Activated naive CD8-positive, alpha-beta T cell treated with anti-CD3 and anti-CD28 coated beads, Interleukin-2, amount 50 U/mL, for 16 hours (primary cell): ENCODE measurements around the gene A2M.
"Not testable (repeated sequence)": the region's sequence is repeated elsewhere in the genome, so short reads cannot be mapped to it uniquely, and the experiment has no call there.

ENCODE experiments used
- DNase-seq: peaks from one replicate; pipeline ENCODE4 v3.0.0-alpha.2; 2020; ENCODE audit warnings: low read depth, low spot score

The A2M gene

GRCh38 chr12:9115731-9116559 lies at the start of gene A2M:
Gene A2M (minus strand): TSS chr12:9115919. CDS start chr12:9115849, 70 bp downstream.
- DNase-seq = no peak

GRCh38 chr12:9163392-9163791 lies 47.7 kb upstream of the A2M start:
- no peak for DNase-seq

GRCh38 chr12:9156119-9156518 lies 40.4 kb upstream of the A2M start:
- DNase-seq = no peak

GRCh38 chr12:9149372-9149771 lies 33.7 kb upstream of the A2M start:
- no peak for DNase-seq

DNA sequence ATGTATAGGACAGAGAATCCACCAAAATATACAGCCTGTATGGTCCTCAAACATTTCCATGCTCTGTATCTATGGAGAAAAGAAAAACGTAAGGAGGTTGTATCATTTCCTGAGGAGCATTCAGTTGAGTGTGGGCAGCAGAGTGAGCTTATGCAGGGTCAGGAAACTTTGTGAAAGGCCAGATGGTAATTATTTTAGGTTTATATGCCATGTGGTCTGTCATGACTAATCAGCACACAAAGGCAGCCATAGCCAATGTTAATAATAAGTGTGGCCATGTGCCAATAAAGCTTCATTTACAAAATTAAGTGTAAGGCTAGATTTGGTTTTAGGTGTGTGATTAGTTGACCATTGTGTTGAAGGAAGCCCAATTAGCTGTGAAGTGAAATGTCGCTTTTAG lies 33.2 kb upstream of the A2M start:
- no peak for DNase-seq

DNA sequence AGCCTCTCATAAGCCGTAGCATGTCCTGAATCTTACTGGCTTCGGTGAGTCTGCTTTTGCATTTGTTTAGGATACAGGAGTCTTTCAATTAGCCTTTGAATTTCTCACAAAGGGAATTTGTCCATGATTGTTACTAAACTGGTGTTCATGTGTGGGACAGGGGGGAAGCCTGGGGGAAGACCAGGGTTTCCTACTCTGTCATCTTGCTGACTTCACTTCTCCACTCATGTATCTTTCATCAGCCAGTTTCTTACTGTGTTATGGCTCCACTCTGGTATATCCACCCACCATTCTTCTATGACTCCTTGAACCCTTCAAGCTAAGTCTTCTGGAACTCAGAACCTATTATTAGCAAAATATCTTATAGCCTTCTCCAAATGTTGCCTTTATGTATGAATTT lies 31.7 kb upstream of the A2M start:
- DNase-seq = no peak

GRCh38 chr12:9144730-9145106 lies 29.0 kb upstream of the A2M start:
- DNase-seq = no peak

- DNase-seq = no peak
Measured at GRCh38 chr12:9143929-9144729, 28.4 kb upstream of the A2M start.

- no peak for DNase-seq
Measured at GRCh38 chr12:9143137-9143536, 27.4 kb upstream of the A2M start.

DNA sequence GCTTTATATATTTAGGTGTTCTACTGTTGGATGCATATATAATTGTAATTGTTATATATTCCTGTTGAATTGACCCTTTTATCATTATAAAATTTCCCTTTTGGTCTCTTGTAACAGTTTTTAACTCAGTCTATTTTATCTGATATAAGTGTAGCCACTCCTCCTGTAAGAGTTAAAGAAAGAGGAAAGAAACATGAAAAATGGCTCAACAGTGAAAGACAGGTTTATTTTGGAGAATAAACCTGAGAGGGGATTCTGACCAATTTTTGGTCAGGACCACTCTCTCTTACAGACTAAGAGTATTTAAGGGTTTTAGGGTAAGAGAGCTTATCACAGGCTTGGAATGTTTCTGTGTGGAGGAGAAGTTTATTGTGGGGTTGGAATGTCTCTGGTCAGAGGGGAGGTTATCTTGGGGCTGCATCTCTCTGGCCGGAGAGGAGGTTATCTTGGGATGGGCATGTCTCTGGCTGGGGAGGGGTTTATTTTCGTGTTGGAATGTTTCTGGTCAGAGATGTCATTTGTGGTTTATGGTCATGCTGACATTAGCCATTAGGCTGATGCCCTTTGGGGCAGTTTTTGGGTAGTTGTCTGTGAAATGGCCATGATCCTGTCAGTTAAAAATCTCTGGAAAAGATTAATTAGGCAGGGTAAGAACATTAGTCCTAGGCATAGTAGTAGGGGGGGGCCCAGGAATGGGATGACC lies 24.0 kb upstream of the A2M start:
- not testable (repeated sequence) for DNase-seq

DNA sequence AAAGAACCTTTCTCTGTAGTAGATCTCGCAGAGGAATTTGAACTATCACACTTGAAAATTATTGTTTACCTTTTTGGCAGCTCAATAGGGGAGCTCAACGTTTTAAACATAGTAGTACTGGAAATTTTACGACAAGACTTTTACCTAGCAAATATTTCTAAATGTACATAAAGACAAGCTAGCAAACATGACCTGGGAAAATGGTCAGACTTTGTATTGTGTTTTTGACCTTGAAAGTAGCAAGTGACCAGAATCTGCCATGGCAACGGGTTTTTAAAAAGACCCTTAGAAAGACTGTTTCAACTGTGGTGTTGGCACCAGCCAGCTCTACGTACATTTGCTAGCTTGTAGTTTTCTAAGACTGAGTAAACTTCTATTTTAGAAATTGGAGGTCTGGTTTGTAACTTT lies 20.2 kb upstream of the A2M start:
- no peak for DNase-seq

DNA sequence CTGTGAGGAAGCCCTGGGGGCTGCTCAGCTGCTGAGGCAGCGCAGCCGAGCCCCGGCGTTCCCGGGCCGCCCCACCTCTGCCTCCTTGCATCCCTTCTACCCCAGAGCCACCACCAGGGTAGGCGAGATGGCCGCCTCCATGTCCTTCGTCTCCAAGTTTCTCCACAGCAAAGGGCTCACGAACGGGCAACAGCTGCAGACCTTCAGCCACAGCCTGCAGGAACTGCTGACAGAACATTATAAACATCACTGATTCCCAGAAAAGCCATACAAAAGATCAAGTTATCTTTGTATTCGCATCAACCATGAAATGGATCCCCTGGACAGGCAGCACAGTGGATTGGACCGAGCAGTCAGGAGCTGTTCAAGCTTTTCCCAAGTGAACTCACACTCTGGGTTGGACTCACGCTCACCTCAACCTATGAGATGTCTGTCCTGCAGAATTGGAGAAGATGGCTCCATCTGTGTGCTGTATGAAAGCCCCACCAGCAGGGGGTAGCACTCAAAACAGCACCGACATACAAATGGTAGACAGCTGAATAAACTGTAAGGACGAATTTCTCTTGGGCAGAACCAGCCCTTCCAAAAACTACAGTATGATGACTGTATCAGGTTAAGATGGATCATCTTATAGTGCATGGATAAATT lies 19.4 kb upstream of the A2M start:
- no peak for DNase-seq

DNA sequence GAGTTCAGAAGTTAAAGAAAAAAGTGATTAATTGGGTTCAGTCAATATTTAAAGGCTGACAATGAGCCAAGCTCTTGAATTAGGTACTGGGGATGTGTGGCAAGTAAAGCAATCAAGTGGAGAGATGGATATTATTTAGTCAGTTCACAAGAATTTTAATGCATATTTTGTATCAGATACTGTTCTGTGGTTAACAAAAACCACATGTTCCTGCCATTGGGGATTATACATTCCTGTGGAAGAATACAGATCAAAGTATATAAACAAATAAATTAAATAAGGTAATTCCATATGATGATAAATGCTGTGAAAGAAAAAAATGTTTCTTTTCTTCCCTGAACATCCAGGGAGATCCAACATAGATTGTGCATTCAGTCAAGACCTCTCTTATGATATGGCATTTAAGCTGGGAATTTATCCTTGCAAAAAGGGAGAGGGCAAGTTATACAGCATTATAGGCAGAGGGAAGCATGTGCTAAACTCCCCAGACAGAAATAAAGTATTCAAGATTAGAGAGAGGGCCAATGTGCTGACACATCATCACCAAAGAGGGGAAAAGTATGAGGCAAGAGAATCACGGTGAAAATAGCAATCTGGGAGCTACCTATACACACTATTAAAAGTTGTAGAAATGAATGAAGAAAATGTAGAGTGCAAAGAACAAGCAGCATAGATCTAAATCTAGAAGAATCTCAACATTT lies 17.6 kb upstream of the A2M start:
- DNase-seq = no peak

GRCh38 chr12:9132008-9132535 lies 16.4 kb upstream of the A2M start:
- no peak for DNase-seq

DNA sequence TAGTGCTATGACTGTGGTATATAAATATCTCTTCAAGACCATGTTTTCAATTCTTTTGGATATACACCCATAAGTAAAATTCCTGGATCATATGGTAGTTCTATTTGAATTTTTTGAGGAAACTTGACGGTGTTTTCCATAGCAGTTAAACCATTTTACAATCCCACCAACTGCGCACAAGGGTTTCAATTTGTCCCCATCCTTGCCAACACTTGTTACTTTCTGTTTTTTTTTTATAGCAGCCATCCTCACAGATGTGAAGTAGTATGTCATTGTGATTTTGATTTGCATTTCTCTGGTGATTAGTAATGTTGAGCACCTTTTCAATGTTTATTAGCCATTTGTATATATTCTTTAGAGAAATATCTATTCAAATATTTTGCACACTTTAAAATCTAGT lies 14.5 kb upstream of the A2M start:
- no peak for DNase-seq

DNA sequence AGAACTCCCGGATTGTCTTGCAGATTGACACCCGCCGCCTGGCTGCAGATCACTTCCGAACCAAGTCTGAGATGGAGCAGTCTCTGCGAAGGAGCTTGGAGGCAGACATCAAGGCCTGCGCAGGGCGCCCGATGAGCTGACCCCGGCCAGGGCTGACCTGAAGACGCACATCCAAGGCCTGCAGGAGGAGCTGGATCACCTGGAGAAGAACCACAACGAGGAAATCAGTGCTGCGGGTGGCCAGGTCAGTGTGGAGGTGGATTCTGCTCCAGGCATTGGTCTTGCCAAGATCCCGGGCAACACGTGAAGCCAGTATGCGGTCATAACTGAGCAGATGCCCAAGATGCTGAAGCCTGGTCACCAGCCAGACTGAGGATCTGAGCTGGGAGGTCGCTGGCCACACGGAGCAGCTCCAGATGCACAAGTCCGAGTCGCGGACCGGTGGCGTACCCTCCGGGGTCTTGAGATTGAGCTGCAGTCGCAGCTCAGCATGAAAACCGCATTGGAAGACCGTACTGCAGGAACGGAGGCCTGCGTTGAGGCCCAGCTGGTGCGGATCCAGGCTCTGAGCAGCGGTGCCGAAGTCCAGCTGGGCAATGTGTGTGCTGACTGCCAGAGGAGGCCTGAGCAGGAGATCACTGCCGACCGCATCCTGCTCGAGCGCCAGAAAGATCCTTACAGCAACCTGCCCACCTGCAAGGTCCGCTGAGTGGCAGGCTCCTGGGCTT lies 12.4 kb upstream of the A2M start:
- no peak for DNase-seq

DNA sequence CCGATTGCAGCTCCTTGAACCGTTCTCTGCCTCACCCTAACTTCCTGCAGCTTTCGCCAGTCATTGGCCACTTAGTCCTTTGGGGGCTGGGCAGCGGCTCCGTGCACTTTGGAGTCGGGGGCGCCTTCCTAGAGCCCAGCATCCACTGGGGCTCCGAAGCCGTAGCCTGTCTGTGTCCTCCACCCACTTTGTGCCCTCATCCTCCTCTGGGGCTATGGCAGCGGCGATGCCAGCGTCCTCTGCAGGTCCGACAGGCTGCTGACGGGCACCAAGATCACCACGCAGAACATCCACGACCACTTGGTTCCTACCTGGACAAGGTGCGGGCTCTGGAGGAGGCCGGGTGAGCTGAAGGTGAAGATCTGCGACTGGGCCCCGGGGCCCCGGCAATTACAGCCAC lies 11.8 kb upstream of the A2M start:
- no peak for DNase-seq

DNA sequence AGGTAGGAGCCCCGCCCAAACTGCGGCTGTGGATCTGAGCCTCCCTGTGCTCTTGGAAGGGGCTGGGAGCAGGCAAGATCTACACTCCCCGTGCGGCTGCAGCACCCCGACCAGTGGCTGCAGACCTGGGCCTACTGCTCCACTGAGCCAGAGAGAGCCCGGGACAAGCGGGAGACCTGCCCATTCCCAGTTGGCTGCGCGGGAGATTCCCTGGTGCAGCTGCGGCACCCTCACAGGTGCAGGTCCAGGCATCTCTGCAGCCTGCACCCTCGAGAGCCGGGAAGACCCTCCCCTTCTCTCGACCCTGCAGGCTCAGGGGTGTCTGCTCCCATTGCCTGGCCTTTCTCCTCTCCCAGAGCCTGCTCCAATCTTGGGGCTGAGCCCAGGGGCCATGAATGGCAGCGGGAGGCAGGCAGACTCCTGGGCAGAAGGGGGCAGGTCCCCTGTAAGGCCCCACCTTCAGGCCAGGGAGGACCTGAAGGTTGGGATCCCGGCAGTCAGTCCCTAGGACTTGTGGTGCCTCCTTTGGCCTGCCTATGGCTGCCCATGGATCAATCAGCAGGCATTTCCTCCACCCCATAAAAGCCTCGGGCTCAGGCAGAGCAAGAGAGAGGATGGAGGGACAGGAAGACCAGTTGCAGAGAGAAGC lies 8.8 kb upstream of the A2M start:
- DNase-seq = no peak

DNA sequence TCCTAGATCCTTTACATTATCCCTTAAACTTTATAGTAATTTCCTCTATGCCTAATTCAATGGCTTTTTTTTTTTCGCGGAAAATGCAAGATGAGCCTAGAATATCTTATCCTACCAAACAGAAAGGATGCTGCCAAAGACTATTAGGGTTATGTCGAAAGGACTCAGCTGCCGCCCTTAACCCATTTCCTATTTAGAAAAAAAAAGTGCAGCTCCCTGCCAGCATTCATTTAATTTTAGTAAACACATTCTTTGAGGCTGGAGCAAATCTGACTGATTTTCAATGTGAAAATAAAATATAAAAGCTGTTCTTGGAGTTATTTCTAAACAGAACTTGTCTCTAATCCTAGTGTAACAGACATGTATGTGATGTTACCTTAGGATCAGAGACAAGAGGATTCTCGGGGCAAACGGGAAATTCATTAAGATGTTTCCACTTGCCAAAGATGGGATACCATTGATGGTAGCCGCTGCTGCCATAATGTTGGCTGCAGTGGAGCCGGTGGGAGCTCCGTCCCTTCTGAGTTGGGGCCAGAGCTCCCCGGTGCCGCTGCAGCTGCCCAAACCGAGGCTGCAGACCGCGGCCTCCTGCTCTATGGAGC lies 8.2 kb upstream of the A2M start:
- DNase-seq = no peak
